SK-N-SH (cell line): ENCODE measurements around the gene WDR90. TPM values are rescaled to one million over a fixed set of nuclear protein-coding genes. Genes with fewer than 3 reads are reported as not detected.

Experiments used
- CTCF ChIA-PET: fragments of 300-600, 350-600 bp; formaldehyde crosslinking; extraction: SDS; loops from one replicate; lab custom pipeline; 2021; lab: Yijun Ruan, JAX
- POLR2A ChIA-PET: fragments of 350-600 bp; sonication (Branson Sonifier 250); formaldehyde crosslinking; extraction: SDS; loops from one replicate; lab custom pipeline; 2020; ENCODE audit warnings: antibody characterized with exemption, inconsistent platforms; lab: Yijun Ruan, JAX
- DNase-seq: peaks from one replicate; pipeline ENCODE4 v3.0.0; 2012
- H2AFZ ChIP-seq: fragments of 200-600 bp; sonication (generic); 2 replicates; pipeline ENCODE4 v1.8.1; 2016; ENCODE audit warnings: antibody characterized with exemption, mild to moderate bottlenecking, low read depth
- H3F3A ChIP-seq: fragments of 200-600 bp; sonication (generic); replicated peaks from 2 replicates; pipeline ENCODE3; 2016; ENCODE audit warnings: antibody characterized with exemption, mild to moderate bottlenecking; ENCODE audit not compliant: insufficient read depth
- H3K27ac ChIP-seq, 2 experiments: fragments of 200-500 bp in 1 of 2; fragments of 200-600 bp in 1 of 2; sonication (Bioruptor generic) in 1 of 2; sonication (generic), shearing (Covaris generic) in 1 of 2; 2 replicates each; pipeline versions ENCODE4 v1.5.1 to v1.6.1; 2014 to 2016; ENCODE audit warnings: low read depth in 2 of 2, inconsistent platforms in 1 of 2, low read length in 1 of 2, mild to moderate bottlenecking in 1 of 2, mixed read lengths in 1 of 2
- H3K27me3 ChIP-seq: fragments of 200-600 bp; sonication (generic), shearing (Covaris generic); 2 replicates; pipeline ENCODE4 v1.6.1; 2016; ENCODE audit warnings: mixed run types; ENCODE audit not compliant: insufficient read depth
- H3K36me3 ChIP-seq, 2 experiments: fragments of 200-500 bp in 1 of 2; fragments of 200-600 bp in 1 of 2; sonication (Bioruptor generic) in 1 of 2; sonication (generic) in 1 of 2; replicated peaks in 1 of 2; 2 replicates each; pipeline versions ENCODE3 to v1.5.1; 2014 to 2016; ENCODE audit warnings: low read length in 1 of 2, mild to moderate bottlenecking in 1 of 2; ENCODE audit not compliant: insufficient read depth in 2 of 2, control insufficient read depth in 1 of 2
- H3K4me1 ChIP-seq, 2 experiments: fragments of 200-500 bp in 1 of 2; fragments of 200-600 bp in 1 of 2; sonication (Bioruptor generic) in 1 of 2; sonication (generic), shearing (Covaris generic) in 1 of 2; 2 replicates each; pipeline versions ENCODE4 v1.5.1 to v1.6.1; 2014 to 2016; ENCODE audit warnings: low read depth in 1 of 2, low read length in 1 of 2, mixed run types in 1 of 2; ENCODE audit not compliant: insufficient read depth in 2 of 2, control insufficient read depth in 1 of 2
- H3K4me2 ChIP-seq: fragments of 200-600 bp; sonication (generic), shearing (Covaris generic); 2 replicates; pipeline ENCODE4 v1.6.1; 2017; ENCODE audit warnings: mixed run types
- H3K4me3 ChIP-seq, 2 experiments: fragments of 200-500 bp in 1 of 2; fragments of 200-600 bp in 1 of 2; sonication (Bioruptor generic) in 1 of 2; sonication (generic), shearing (Covaris generic) in 1 of 2; 2 replicates each; pipeline versions ENCODE4 v1.5.1 to v1.8.1; 2014 to 2016; ENCODE audit warnings: low read depth in 2 of 2, inconsistent platforms in 1 of 2, low read length in 1 of 2, mild to moderate bottlenecking in 1 of 2, mixed read lengths in 1 of 2, moderate library complexity in 1 of 2
- H3K79me2 ChIP-seq: fragments of 200-600 bp; sonication (generic); 2 replicates; pipeline ENCODE4 v1.8.1; 2017; ENCODE audit warnings: mild to moderate bottlenecking; ENCODE audit not compliant: insufficient read depth
- H3K9ac ChIP-seq: fragments of 200-600 bp; sonication (generic); 2 replicates; pipeline ENCODE4 v1.6.1; 2017; ENCODE audit warnings: mixed run types
- H3K9me2 ChIP-seq: fragments of 200-600 bp; sonication (generic); 2 replicates; pipeline ENCODE4 v1.6.1; 2017; ENCODE audit warnings: mixed run types
- H3K9me3 ChIP-seq: fragments of 200-600 bp; sonication (generic); 2 replicates; pipeline ENCODE4 v1.6.1; 2017; ENCODE audit warnings: mixed run types, mild to moderate bottlenecking, moderate library complexity
- H4K20me1 ChIP-seq: fragments of 200-600 bp; sonication (generic); 2 replicates; pipeline ENCODE4 v1.6.1; 2017; ENCODE audit warnings: mild to moderate bottlenecking, mixed run types; ENCODE audit not compliant: insufficient read depth
- EZH2phosphoT487 ChIP-seq: fragments of 200-600 bp; sonication (generic); IDR thresholded peaks from 2 replicates; pipeline ENCODE4 v1.6.1; 2017; ENCODE audit warnings: low read depth, mixed run types, mild to moderate bottlenecking, antibody characterized with exemption, moderate library complexity, borderline replicate concordance
- IRF3 ChIP-seq: fragments of 150-350 bp; IDR thresholded peaks from 2 replicates; pipeline ENCODE4 v1.6.1; 2016; ENCODE audit warnings: mild to moderate bottlenecking, low read depth, low read length
- POLR2AphosphoS5 ChIP-seq: IDR thresholded peaks from 2 replicates; pipeline ENCODE4 v1.6.1; 2012; ENCODE audit warnings: low read depth, low read length
- RAD21 ChIP-seq: IDR thresholded peaks from 2 replicates; pipeline ENCODE4 v1.6.1; 2012; ENCODE audit warnings: mild to moderate bottlenecking, low read length
- RXRA ChIP-seq: IDR thresholded peaks from 2 replicates; pipeline ENCODE4 v1.4.0; 2012; ENCODE audit warnings: low read depth, mild to moderate bottlenecking, borderline replicate concordance
- WGBS: methylation state at CpG from one replicate; pipeline ENCODE4 v1.1.6; 2017; ENCODE audit warnings: low lambda C conversion rate; 5-methylcytosine and 5-hydroxymethylcytosine counted together
- polyA plus RNA-seq, 3 experiments: library from polyadenylated mRNA; depleted of rRNA; stranded (reverse); fragments of >200 nt; gene quantifications; 2 replicates each; pipeline ENCODE4 v1.2.3, GENCODE V29; 2012
- TF ChIP-seq, protein P1 (sequence below): fragments of 150-350 bp; IDR thresholded peaks from 2 replicates; pipeline ENCODE4 v1.6.1; 2017; ENCODE audit warnings: antibody characterized with exemption, low read length, low read depth, borderline replicate concordance
- TF ChIP-seq, protein P2 (sequence below): IDR thresholded peaks from 2 replicates; pipeline ENCODE4; 2012
- TF ChIP-seq, protein P3 (sequence below): IDR thresholded peaks from 2 replicates; pipeline ENCODE4 v1.6.1; 2012; ENCODE audit warnings: mild to moderate bottlenecking, low read depth, low read length, moderate library complexity

The WDR90 gene
- polyA plus RNA-seq, 1 of the 3 experiments (the other 2 are of a cell fraction): 32.0 TPM

DNA sequence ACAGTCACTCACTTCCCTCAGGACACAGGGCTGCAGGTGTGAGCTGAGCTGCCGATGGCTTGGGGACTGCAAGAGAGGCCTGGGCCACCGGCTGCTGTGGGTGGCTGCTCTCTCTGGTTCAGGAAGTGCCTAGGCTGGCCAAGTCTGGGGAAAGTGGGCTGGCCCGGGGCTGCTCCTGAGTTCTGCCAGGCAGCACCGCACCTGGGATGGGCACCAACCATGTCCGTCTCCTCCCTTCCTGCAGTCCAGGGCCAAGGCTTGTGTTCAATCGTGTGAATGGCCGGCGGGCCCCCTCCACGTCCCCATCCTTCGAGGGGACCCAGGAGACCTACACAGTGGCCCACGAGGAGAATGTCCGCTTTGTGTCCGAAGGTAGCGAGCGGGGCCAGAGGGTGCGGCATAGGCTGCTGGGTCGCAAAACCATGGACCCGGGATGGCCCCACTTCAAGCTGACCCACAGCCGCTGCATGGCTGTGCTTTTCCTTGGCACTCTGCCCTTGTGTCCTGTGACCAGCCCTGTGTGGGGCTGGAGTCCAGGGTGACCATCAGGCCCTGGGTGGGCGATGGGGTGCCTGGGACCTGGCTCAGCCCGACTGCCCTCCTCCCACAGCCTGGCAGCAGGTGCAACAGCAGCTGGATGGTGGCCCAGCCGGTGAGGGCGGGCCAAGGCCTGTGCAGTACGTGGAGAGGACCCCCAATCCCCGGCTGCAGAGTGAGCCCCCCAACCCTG is 1.8 kb upstream of the WDR90 start:
- Histone ChIP-seq H3K27ac (peak overlapping the region in 1 of 2 experiments; percentile 80; a peak in 1 of 4 replicates), H3K9me3 (no peaks in the 10 kb centered on the region), H3K4me2 (peak overlapping the region; percentile 91), H2AFZ (no peak overlapping the region), H3K4me1 (peaks cover 10 to 38% of the 10 kb centered on the region in 2 experiments; a peak in 2 of 4 replicates), H3K9me2 (no peaks in the 10 kb centered on the region), H3F3A (peaks cover 5% of the 10 kb centered on the region), H4K20me1 (no peaks in the 10 kb centered on the region), H3K79me2 (peaks cover 30% of the 10 kb centered on the region; the same call in 1 of the 2 replicates), H3K4me3 (no peak overlapping the region), H3K9ac (no peak overlapping the region), H3K36me3 (peaks cover 0 to under 1% of the 10 kb centered on the region in 2 experiments), H3K27me3 (no peaks in the 10 kb centered on the region)
- TF ChIP-seq RXRA (no peak), EZH2phosphoT487 (no peak), IRF3 (no peak), POLR2AphosphoS5 (no peak), RAD21 (no peak)
- TF ChIP-seq, protein P1, sequence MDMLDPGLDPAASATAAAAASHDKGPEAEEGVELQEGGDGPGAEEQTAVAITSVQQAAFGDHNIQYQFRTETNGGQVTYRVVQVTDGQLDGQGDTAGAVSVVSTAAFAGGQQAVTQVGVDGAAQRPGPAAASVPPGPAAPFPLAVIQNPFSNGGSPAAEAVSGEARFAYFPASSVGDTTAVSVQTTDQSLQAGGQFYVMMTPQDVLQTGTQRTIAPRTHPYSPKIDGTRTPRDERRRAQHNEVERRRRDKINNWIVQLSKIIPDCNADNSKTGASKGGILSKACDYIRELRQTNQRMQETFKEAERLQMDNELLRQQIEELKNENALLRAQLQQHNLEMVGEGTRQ: no peak
- TF ChIP-seq, protein P2, sequence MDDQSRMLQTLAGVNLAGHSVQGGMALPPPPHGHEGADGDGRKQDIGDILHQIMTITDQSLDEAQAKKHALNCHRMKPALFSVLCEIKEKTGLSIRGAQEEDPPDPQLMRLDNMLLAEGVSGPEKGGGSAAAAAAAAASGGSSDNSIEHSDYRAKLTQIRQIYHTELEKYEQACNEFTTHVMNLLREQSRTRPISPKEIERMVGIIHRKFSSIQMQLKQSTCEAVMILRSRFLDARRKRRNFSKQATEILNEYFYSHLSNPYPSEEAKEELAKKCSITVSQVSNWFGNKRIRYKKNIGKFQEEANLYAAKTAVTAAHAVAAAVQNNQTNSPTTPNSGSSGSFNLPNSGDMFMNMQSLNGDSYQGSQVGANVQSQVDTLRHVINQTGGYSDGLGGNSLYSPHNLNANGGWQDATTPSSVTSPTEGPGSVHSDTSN: no peak
- TF ChIP-seq, protein P3, sequence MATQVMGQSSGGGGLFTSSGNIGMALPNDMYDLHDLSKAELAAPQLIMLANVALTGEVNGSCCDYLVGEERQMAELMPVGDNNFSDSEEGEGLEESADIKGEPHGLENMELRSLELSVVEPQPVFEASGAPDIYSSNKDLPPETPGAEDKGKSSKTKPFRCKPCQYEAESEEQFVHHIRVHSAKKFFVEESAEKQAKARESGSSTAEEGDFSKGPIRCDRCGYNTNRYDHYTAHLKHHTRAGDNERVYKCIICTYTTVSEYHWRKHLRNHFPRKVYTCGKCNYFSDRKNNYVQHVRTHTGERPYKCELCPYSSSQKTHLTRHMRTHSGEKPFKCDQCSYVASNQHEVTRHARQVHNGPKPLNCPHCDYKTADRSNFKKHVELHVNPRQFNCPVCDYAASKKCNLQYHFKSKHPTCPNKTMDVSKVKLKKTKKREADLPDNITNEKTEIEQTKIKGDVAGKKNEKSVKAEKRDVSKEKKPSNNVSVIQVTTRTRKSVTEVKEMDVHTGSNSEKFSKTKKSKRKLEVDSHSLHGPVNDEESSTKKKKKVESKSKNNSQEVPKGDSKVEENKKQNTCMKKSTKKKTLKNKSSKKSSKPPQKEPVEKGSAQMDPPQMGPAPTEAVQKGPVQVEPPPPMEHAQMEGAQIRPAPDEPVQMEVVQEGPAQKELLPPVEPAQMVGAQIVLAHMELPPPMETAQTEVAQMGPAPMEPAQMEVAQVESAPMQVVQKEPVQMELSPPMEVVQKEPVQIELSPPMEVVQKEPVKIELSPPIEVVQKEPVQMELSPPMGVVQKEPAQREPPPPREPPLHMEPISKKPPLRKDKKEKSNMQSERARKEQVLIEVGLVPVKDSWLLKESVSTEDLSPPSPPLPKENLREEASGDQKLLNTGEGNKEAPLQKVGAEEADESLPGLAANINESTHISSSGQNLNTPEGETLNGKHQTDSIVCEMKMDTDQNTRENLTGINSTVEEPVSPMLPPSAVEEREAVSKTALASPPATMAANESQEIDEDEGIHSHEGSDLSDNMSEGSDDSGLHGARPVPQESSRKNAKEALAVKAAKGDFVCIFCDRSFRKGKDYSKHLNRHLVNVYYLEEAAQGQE: no peak
- no peak for DNase-seq
- WGBS: 100% methylated on average over 3 of the region's 25 CpGs
- ChIA-PET CTCF (interaction anchor here (0.6 to 7.8 kb wide), 14 partner anchors 9 to 1697 kb away, joined by 3 to 92 read pairs (median 7); partner anchors contain the start of genes METTL26, RHBDL1, RHOT2 and STUB1), POLR2A (interaction anchor here (0.6 to 1.6 kb wide), 2 partner anchors 15 to 77 kb away, joined by 3 to 5 read pairs; no protein-coding TSS in a partner anchor)
